ENCODE measurements around the gene ABCC5. TPM values are rescaled to one million over a fixed set of nuclear protein-coding genes. Genes with fewer than 3 reads are reported as not detected.

ABCC5 gene
- 10 to 100 TPM in 1 of 6 donors, 1 to 10 TPM in 5; 2.8 to 25.2 (median 7.1) TPM for total RNA-seq
- polyA plus RNA-seq: 10 to 100 TPM; 12.9 to 25.9 TPM

DNA sequence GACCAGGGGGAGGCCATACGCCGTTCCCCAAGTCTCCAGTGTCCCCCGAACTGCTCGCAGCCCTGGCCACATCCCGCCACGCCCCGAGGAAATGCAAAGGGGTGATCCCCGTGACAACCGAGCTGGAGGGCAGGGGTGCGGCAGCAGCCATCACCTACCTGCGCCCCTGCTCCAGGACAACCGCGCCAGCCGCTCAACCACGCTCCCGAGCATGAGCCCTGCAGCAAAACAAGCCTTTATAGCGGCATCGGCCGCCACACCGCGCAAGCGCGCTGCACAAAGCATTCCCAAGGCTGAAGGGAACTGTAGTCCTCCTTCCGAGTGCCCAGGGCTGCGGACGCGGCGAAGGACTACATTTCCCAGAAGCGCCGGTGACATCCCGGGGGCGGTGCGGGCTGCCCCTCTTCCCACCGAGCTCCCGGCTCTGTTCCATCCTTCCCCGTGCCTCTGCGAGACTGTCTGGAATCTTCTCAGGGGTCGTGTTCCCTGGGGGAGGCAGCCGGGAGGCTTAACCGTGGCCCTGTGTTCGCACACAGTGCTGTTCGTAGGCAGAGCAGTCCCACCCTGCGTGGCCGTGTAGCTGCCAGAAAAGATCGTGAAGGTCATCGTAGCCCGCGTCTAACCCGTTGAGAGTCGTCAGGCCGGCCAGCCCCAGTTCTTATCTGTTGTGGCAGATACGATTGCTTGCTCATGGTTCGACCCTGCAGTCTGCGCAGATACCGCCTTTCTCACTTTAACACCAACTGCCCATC is at the start of gene ABCC5:
ABCC5 (minus strand) TSS at position 213 of the 752 bp plus-strand sequence. CDS start 3,492 bp downstream, outside the sequence.
- Histone ChIP-seq H3K27me3 (no peaks in the 10 kb centered on the region), H3K27ac (peak within 1 kb of the TSS; percentile 20 to 74 (median 50)), H3K4me3 (peak within 1 kb of the TSS; percentile 91 to 100 (median 100)), H3K36me3 (no peaks in the 10 kb centered on the region), H3K4me1 (no peaks in the 10 kb centered on the region), H3K9me3 (no peaks in the 10 kb centered on the region)
- peak; percentile 98 to 99 (median 99) for ATAC-seq
- TF ChIP-seq CTCF (IDR thresholded peaks at IDR 0.05): peak in 3 of 4 donors; percentile 4 to 49 (median 41)
- no peak for FAIRE-seq
- 0% methylated on average over 52 to 55 of the region's 55 CpGs for WGBS, 2 donors
- intact Hi-C loops (cut with DNase I): loop anchor here in 1 of 3 donors (5.0 kb wide), 1 partner anchor 121 kb away; no protein-coding TSS in a partner anchor
- DNase-seq: peak; percentile 90 to 97 (median 91)

DNA sequence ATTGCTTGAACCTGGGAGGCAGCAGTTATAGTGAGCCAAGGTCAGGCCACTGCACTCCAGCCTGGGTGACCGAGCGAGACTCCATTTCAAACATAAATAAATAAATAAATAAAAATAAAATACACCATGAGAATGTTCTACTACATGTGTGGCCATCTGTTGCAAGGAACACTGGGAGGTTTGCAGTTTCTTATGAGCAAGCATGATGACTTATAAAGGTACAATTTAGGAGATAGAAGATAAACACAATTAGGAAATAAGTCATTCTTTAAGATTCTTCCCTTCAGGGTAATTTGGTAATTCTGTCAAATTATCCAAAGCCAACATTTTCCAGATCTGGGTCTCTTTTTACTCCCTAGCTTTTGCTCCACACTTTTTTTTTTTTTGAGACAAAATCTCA is 48.5 kb upstream of the ABCC5 start:
- ATAC-seq: no peak
- TF ChIP-seq CTCF (IDR thresholded peaks at IDR 0.05): no peak
- Histone ChIP-seq H3K27ac (no peak overlapping the region), H3K4me1 (no peaks in the 10 kb centered on the region), H3K36me3 (no peaks in the 10 kb centered on the region), H3K9me3 (no peaks in the 10 kb centered on the region), H3K27me3 (no peaks in the 10 kb centered on the region), H3K4me3 (no peak overlapping the region)
- DNase-seq: no peak
- FAIRE-seq: no peak
- 85 to 87% methylated on average over 2 of the region's 2 CpGs for WGBS, 2 donors
- intact Hi-C loops (cut with DNase I): no loop called here

DNA sequence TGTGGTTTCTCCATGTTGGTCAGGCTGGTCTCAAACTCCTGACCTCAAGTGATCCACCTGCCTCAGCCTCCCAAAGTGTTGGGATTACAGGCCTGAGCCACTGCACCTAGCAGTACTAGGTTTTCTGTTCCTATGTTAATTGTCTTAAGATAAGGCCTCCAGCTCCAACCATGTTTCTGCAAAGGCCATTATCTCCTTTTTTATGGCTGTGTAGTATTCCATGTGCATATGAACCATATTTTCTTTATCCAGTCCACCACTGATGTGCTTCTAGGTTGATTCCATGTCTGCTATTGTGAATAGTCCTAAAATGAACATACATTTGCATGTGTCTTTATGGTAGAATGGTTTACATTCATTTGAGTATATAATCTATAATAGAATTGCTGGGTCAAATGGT is 45.0 kb upstream of the ABCC5 start:
- H3K4me1 ChIP-seq: no peaks in the 10 kb centered on the region
- DNase-seq (no peak), ATAC-seq (no peak), FAIRE-seq (no peak)
- H3K36me3 ChIP-seq: no peaks in the 10 kb centered on the region
- TF ChIP-seq CTCF (IDR thresholded peaks at IDR 0.05): no peak
- no peaks in the 10 kb centered on the region for H3K9me3 ChIP-seq
- no peak overlapping the region for H3K27ac ChIP-seq
- no peaks in the 10 kb centered on the region for H3K27me3 ChIP-seq
- no peak overlapping the region for H3K4me3 ChIP-seq
- intact Hi-C loops (cut with DNase I): no loop called here

DNA sequence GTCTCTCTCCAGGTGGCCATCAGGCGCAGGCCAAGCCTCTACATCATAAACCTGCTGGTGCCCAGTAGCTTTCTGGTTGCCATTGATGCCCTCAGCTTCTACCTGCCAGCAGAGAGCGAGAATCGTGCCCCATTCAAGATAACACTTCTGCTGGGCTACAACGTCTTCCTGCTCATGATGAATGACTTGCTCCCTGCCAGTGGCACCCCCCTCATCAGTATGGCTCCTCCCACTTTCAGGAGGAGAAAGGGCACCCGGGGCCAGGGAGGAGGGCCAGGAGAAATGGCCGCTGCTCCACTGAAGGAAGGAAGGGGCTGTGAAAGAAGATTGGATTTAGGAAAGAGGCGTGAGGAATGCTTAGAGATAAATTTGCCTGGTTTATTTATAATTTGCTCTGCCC is 41.7 kb upstream of the ABCC5 start:
- no peaks in the 10 kb centered on the region for H3K27me3 ChIP-seq
- no peak for ATAC-seq
- no peak overlapping the region for H3K4me3 ChIP-seq
- no peak overlapping the region for H3K27ac ChIP-seq
- H3K9me3 ChIP-seq: no peaks in the 10 kb centered on the region
- H3K4me1 ChIP-seq: no peaks in the 10 kb centered on the region
- TF ChIP-seq CTCF (IDR thresholded peaks at IDR 0.05): no peak
- FAIRE-seq: no peak
- intact Hi-C loops (cut with DNase I): no loop called here
- no peaks in the 10 kb centered on the region for H3K36me3 ChIP-seq
- WGBS, 2 donors: 49 to 57% methylated on average over 7 of the region's 7 CpGs
- no peak for DNase-seq

DNA sequence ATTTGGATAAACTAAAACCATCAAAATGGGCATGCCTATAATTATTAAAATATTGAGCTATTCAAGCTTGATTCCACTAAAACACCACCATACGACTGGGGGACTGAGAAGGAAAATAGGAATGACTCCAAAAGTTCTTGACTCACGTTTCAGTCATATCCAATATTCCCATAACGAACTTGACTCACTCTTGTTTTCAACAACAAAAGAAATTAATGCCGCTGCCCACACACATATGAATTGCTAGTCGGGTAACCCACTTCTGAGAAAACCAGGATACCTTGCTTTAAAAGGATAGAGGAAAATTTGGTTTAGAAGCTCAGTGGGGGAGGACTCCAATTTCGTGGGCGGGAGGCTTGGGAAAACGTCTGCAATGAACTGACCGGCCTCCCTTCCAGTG is 40.3 kb upstream of the ABCC5 start:
- no peak for TF ChIP-seq CTCF (IDR thresholded peaks at IDR 0.05)
- ATAC-seq (no peak), FAIRE-seq (no peak)

More for the DNA sequence above, 40.3 kb upstream of the ABCC5 start:
- DNase-seq: no peak
- Histone ChIP-seq H3K4me3 (no peak overlapping the region), H3K27me3 (no peaks in the 10 kb centered on the region), H3K36me3 (no peaks in the 10 kb centered on the region), H3K27ac (no peak overlapping the region), H3K9me3 (no peaks in the 10 kb centered on the region), H3K4me1 (no peaks in the 10 kb centered on the region)
- intact Hi-C loops (cut with DNase I): no loop called here
- 59 to 74% methylated on average over 9 of the region's 9 CpGs for WGBS, 2 donors
